HG02759 (cell line): ENCODE measurements around the gene PACSIN2.
"Not testable (repeated sequence)": the region's sequence is repeated elsewhere in the genome, so short reads cannot be mapped to it uniquely, and the experiment has no call there.

Experiments
- ATAC-seq: cut with Tn5 transposase; IDR thresholded peaks from one replicate; pipeline ENCODE4 v1.9.1; 2021; ENCODE audit warnings: mild to moderate bottlenecking, moderate library complexity; ENCODE audit not compliant: unreplicated experiment

The PACSIN2 gene

GRCh38 chr22:43012390-43012789, 2.6 kb downstream of the PACSIN2 start:
- no peak for ATAC-seq

GRCh38 chr22:43011079-43011478, 3.9 kb downstream of the PACSIN2 start:
- ATAC-seq: no peak

GRCh38 chr22:43009444-43009843, 5.5 kb downstream of the PACSIN2 start:
- ATAC-seq: no peak

- ATAC-seq: no peak
Observed at GRCh38 chr22:43008921-43009320, 6.0 kb downstream of the PACSIN2 start.

GRCh38 chr22:43008509-43008908, 6.4 kb downstream of the PACSIN2 start:
- ATAC-seq: no peak

GRCh38 chr22:43007519-43008102, 7.3 kb downstream of the PACSIN2 start:
- no peak for ATAC-seq

GRCh38 chr22:43006753-43007152, 8.2 kb downstream of the PACSIN2 start:
- no peak for ATAC-seq

- no peak for ATAC-seq
Observed at GRCh38 chr22:43006016-43006505, 8.9 kb downstream of the PACSIN2 start.

- ATAC-seq: no peak
Observed at GRCh38 chr22:43005106-43005505, 9.8 kb downstream of the PACSIN2 start.

- no peak for ATAC-seq
Observed at GRCh38 chr22:43004362-43005035, 10.4 kb downstream of the PACSIN2 start.

- no peak for ATAC-seq
Observed at GRCh38 chr22:43002202-43002586, 12.8 kb downstream of the PACSIN2 start.

- ATAC-seq: no peak
Observed at GRCh38 chr22:43001271-43002201, 13.4 kb downstream of the PACSIN2 start.

GRCh38 chr22:43000441-43001175, 14.3 kb downstream of the PACSIN2 start:
- no peak for ATAC-seq

- ATAC-seq: no peak
Observed at GRCh38 chr22:42997582-42998090, 17.3 kb downstream of the PACSIN2 start.

- no peak for ATAC-seq
Observed at GRCh38 chr22:42996646-42997365, 18.1 kb downstream of the PACSIN2 start.

GRCh38 chr22:42995654-42996053, 19.3 kb downstream of the PACSIN2 start:
- ATAC-seq: not testable (repeated sequence)

- peak; percentile 52 for ATAC-seq
Observed at GRCh38 chr22:42994917-42995562, 19.9 kb downstream of the PACSIN2 start.

GRCh38 chr22:42994276-42994916, 20.6 kb downstream of the PACSIN2 start:
- no peak for ATAC-seq

GRCh38 chr22:42993651-42994275, 21.2 kb downstream of the PACSIN2 start:
- ATAC-seq: no peak
